ENCODE measurements around the gene TM4SF18. TPM values are rescaled to one million over a fixed set of nuclear protein-coding genes. Genes with fewer than 3 reads are reported as not detected.

Gene TM4SF18
- polyA plus RNA-seq, 5 donors = 8.7 to 16.1 (median 11.7) TPM

DNA sequence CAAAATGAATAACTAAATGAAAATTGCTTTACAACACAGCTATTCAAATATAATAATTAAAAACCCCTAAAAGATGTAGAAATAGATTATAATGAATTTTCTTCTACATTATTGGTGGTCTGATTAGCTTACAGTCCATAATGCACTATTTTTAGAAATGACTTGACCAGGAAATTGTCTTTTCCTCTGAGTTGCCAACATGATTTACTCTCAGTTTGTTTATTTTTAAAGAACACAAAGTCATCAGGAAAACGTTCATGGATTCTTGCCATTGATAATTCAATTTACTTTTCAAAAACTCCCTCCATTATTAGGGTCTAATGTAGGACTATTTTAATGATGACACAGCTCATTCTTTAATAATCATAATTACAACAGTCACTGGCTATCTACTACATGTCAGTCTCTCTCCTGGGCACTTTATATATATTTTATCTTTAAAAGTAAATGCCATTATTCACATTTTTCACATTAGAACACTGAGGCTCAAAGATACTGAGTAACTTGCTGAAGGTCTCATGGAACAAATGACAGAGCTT, 1.1 kb downstream of the TM4SF18 start:
- DNase-seq = no peak

DNA sequence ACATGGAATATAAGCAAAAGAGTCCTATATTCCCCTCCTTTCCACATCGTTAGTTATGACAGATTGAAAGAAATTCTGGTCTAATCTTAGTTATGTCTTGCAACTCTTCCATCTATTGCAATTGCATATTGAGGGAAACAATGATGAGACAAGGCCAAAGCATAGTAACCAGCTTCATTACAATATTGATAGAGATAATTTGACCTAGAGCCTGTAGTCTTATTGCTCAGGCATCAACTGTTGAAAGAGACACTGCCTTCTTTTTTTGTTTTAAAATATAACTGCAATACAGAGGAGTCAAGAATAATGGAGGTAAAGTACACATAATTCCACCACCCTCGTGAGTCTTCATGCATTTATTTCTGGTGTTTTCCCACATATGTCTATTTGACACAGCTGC, 2.0 kb downstream of the TM4SF18 start:
- DNase-seq = no peak

DNA sequence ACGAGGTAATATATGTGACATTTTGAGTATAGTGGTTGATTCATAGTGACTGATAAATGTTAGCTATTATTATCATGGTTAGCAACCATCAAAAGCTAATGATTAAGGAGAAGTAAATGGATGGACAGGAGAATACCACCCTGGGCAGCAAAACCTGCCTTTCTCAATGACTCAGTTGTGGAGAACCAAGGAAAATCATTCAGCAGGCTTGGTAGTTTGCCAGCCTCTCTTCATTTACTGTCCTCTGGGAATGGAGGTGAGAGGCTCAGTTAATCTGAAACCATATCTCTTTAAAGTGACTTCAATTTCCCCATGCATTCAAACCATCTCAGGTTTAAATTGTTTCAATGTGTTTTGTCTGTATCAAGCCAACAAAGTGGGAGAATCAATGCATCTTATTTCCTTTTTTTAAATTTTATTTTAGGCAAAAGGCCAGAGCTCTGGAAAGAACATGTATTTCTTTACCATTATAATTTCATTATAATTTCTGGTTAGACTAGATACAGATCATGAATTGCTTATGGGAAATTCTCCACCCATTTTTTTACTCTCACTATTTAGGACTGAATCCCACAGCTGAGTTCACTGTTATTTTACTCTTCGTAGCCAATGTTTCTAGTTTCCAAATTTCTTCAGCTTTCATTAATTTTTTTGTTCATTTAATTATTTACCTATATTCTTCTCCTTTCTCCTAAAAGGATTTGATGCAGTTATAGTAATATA, 2.7 kb downstream of the TM4SF18 start:
- DNase-seq = no peak

DNA sequence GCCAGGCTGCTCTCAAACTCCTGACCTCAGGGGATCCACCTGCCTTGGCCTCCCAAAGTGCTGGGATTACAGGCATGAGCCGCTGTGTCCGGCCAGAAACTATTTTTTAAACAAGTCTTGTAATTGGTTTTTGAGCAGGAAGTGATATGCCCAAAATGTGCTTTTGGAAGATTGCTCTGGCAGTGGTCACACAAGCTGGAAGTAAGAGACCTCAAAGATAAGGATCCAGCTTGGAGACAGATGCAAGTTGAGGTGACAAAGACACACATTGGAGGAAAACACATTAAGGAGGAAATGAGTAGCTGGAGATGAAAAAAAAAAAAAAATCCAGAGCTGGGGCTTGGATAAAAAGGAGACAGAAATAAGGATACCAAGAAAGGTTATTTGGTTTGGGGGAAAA, 6.3 kb downstream of the TM4SF18 start:
- no peak for DNase-seq

DNA sequence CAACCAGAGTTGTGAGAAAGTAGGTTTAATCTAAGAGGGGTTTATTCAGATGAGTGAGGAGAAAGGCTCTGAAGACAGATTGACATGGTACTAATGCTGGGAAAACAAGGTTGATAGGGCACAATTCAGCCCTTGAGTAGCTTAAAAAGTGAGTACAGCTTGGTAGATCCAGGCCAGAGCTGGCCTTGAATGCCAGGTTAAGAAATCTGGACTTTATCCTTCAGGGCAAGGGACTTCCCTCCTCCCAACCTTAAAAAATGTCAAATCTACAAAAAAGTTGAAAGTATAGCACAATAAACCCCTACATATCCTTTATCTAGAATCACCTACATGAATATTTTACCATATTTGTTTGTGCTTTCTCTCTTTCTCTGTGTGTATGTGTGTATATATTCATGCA, 7.9 kb downstream of the TM4SF18 start:
- DNase-seq = no peak

DNA sequence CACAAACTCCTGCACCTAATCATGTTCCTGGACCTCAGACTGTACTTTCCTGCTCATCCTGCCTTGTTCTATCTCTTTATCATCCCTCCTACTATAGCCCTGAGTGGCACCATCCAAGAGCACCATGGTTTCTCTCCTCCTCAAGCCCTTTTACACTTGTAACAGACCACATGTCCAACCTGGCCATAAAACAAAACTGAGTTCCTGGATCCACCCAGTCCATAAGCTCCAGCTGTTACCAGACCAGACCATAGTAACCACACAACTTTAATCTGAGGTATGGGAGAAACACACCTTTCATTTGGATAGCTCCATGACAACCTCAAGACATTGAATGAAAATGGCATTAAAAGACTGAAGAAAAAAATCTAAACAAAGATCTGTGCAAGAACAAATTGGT, 9.1 kb downstream of the TM4SF18 start:
- no peak for DNase-seq

DNA sequence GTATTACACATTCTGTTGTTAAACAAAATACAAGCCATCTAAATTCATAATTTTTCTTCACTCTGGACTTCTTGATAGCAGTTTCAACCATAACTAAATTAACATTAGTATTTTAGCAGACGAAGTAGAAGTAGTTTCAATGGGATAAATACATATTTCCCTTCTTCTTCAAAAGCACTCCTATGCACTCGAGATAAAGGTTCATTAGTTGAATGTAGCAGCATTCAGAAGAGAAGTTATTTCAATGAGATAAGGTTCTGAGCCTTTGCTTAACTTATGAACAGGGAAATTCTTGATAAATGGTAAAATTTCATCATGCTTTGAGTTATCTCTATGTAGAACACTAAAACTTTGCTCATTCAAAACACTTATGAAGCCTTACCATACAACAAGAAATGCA, 11.8 kb downstream of the TM4SF18 start:
- DNase-seq = no peak

DNA sequence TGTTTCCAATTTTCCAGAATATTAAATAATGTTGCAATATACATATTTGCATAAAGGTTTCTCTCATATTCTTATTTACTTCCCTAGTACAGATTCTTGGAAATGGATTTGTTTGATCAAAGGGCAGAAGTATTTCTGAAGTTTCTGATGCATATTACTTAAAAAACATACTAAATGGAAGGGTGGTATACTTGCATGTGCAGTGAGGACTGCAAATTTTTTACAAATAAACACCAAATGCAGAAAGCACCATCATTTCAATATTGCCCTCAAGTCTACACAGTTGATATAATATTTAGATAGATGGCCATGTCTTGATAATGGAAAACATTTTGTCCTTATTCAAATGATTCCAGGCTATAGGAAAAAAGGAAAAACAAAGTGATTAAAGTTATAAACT, 12.3 kb downstream of the TM4SF18 start:
- no peak for DNase-seq

DNA sequence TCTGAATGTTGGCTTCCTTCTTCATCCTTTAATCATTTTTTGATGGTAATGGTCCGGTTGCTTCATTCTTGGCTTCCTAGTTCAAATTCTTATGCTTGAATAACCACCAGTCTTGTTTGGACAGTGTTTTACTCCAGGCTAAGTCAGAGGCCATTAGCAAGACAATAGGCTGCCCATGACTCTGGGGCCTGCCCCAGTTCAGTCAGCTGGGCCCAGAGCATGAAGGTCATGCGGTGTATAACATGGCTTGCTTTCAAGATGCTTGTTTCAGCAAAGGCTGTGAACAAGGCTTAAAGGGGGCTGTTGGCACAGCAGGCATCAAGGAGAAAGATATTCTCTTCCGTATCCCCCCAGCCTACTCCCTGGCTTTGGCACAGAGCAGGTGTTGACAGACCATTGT, 13.7 kb downstream of the TM4SF18 start:
- no peak for DNase-seq

DNA sequence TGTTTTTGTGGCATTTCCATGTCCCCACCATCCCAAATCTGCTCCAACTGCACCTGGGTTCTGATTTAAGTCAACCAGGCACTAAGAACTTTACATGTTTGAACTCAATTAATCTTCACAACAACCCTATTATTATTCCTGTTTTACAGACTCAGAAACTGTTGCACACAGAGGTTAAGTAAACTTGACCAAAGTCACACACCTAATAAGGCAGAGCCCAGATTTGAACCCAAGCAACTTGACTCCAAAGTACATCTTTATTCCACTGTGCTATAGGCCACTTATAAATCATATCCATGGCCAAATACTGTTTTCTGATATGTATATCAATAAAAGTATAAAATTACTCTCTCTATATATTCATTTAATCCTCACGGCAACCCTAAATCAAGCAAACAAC, 16.4 kb downstream of the TM4SF18 start:
- DNase-seq = no peak

DNA sequence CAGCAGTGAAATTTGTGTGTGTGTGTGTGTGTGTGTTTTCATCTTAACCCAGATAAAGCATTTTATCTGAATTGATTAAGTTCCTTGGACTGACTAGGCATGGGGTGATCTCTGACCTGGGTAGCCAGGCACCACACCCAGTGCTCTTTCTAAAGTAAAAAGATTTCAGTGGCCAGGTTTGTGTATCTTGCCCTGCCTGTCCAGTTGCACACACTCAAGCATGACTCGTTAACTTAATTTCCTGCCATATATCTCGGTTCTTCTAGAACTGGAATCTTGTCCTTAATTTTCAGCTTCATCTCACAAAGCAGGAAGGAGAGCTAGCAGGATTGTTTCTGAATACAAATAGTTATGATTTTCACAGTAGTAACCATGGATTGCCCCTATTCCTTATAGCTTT, 17.0 kb downstream of the TM4SF18 start:
- DNase-seq = no peak

DNA sequence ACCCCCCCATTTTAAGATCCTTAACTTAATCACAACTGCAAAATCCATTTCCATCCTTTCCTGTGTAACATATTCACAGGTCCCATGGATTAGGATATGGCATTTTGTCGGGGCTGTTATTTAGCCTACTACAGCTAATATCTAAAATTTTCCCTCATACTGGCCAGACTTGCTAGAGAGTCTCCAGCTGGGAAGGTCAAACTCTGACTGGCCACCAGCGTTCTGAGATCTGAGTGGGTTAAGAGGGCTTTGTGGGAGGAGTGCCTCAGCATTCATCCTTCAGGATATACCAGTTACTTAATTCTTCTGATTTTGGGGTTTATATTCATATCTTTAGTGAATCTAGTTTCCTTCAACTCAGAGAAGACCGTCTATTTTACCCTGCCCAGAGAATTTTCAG, 17.7 kb downstream of the TM4SF18 start:
- no peak for DNase-seq

DNA sequence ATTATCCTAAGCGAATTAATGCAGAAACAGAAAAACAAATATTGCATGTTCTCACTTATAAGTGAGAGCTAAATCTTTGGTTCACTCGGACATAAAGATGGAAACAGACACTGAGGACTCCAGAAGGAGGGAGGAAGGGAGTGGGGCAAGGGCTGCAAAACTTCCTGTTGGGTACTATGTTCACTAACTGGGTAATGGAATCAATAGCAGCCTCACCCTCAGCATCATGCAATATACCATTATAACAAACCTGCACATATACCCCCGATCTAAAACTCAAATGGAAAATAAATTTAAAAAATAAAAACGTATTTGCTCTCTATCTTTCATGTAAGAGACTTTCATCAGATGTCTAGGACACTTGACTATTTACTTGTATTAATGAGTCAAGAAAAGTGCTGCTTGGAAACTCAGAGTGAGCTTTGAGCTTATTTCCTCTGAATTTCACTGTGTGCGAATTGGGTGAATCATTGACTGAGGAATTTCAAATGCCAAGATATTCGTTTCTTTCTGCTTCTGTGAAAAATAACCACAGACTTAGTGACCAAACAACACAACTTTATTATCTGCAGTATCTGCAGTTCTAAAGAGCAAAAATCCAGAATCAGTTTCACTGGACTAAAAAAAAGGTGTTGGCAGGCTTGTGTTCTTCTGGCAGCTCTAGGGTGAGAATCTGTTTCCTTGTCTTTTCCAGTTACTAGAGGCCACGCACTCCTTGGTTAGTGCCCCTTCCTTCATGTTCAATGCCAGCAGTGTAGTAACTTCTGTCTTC, 18.4 kb downstream of the TM4SF18 start:
- DNase-seq = no peak

DNA sequence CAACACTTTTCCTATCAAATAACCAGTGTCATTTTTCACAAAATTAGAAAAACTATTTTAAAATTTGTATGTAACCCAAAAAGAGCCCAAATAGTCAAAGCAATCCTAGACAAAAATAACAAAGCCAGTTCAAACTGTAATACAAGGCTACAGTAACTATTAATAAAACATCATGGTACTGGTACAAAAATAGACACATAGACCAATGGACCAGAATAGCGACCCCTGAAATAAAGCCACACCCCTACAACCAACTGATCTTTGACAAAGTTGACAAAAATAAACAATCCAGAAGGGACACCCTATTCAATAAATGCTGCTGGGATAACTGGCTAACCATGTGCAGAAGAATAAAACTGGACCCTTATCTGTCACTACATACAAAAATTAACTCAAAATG, 19.9 kb downstream of the TM4SF18 start:
- no peak for DNase-seq

DNA sequence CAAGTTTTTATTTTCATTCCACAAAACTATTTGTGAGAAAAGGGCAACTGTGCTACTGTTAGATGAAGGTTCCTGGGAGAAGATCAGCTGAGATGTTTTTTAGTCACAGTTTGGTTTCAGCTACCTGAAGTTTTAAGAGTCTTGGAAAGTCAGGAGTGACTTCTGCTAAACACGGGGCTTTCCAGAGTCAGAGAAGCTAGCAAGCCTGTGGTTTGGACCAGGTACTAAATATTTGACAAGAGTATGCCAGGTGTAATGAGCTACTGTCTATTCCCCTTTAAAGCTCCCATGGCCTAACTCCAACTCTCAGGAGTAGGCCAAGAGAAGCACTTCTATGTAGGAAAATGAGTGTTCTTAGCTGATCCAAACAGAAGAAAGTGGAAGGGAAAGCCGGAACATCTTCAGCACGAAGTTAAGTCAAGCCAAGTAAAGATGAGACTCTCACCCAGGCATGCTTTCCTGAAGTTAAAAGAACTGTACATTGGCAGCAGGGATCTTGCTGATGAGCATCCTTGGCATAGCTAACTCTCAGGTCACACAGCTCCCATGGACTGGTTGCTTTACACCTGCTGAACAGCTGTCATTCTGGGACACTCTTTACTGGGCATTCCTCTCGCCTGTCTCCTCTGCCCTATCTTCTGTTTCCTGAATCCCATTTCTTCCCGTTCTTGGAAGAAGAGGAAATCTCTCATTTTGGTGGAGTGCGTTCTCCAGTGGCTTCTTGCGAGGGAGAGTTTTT, 22.5 kb downstream of the TM4SF18 start:
- DNase-seq = no peak

DNA sequence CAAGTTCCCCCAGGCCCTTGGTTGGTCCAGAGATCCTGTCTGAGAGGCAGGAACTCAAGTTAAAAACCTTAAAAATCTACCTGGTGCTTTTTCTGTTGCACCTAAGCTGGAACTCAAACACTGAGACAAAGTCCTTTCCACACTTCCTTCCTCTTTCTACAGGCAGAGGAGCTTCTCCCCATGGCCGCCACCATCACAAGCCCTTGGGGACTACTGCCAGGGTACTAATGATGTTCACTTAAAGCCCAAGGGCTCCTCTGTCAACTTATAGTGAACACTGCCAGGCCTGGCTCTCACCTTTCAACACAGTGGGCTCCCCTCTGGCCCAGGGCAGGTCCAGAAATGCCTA, 26.0 kb downstream of the TM4SF18 start:
- DNase-seq = no peak

DNA sequence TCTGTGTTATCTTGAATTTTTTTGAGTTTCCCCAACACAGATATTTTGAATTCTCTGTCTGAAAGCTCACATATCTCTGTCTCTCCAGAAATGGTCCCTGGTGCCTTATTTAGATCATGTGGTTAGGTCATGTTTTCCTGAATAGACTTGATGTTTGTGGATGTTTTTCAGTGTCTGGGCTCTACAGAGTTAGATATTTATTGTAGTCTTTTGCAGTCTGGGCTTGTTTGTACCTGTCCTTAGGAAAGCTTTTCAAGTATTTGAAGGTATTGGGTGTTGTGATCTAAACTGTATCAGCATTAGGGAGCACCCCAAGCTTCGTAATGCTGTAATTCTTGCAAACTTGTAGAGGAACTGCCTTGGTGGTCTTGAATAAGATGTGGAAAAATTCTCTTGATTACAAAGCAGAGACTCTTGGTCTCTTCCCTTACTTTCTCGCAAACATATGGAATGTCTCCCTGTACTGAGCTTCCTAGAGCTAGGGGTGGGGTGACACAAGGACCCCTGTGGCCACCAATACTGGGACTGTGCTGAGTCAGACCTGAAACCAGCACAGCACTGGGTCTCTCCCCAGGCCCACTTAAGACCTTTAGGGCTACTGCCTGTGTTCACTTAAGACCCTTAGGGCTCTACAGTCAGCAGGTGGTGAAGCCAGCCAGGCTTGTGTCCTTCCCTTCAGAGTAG, 26.5 kb downstream of the TM4SF18 start:
- no peak for DNase-seq

DNA sequence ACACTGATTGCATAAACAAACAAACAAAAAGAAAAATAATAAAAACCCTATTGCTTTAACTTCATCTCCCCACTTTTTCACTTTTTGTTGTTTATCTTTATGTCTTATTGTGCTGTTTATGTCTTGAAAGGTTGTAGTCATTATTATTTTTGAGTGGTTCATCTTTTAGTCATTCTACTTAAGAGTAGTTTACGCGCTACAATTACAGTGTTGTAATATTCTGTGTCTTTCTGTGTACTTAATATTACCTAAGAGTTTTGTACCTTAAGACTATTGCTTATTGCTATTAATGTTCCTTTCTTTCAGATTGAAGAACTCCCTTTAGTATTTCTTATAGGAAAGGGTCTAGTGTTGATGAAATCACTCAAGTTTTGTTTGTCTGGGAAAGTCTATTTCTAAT, 28.1 kb downstream of the TM4SF18 start:
- DNase-seq = no peak

DNA sequence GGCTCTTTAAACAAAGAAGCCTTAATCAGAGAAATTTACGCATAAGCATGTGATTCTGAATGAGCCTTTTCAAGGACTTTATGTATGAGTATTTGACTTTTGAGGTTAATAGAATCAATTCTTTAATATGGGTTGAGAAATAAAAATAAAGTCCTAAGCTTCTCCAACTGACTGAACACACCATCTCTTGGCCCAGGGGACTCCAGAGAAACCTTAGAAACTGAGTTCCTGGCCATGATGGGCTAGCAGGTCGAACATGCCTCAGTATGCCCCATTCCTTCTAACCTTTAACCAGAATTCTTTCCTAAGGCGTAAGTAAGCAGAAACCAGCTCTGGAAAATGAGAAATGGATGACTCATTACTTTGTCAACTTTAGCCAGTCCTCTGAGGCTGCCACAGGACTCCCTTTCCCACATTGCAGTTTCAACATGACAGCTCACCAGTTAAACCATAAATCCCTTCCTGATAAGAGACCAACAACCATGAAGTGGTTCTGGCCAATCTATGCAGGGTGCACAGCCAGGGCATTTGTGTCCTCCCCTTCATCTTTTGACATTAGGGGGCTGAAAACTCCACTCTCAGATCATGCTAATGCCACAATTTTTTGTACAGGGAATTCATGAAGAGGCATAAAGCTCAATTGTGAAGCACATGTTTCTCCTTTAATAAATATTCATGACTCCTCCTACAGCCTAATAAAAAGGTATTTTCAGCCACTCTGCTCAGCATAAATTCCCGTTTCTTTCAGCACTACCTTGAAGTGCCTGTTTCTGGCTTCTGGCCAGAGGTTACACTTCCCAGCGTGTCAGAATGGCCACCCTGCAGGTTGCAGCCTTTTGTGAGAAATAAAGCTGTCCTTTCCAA, 33.3 kb downstream of the TM4SF18 start:
- peak in 1 of 2 donors; percentile 19 for DNase-seq

DNA sequence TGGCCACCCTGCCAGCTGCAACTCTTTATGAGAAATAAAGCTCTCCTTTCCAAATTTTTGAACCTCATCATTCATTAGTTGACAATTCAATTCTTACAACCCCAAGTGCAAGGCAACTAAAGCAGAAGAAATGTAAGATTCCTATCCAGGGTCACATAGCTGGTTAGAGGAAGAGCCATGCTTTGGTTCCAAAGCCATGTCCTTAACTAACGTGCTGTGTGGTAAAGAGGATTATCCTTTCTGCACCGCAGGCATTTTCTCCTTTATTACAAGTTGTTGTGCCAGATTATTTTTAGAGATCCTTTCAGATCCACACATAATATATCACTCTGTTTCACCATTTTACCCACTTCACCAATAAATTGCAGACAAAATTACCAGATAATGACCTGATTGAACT, 36.5 kb downstream of the TM4SF18 start:
- no peak for DNase-seq

DNA sequence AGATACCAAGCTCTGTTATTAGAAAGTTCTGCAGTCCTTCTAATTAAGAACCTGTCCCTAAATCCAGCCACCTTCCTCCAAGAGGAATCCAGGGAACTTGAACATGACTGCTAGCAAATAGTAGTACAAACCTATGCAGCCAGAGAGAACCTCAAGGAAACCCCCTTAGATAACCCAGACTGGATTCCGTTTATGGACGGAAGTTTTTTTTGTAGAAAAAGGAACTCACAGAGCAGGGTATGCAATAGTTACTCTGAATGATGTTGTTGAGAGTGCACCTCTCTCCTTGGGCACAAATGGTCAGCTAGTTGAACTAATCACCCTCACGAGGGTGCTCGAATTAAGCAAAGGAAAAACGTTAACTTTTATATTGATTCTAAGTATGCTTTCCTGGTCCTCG, 40.8 kb downstream of the TM4SF18 start:
- DNase-seq = no peak

All from right lung (tissue), 5 donors.